HL-60 (cell line): ENCODE data around the gene SHOC1.

Experiments
- DNase-seq, 2 experiments: peaks; one replicate each; pipeline ENCODE4 v3.0.0-alpha.2; 2010 to 2020; ENCODE audit warnings: low read depth in 1 of 2, low spot score in 1 of 2
- H3K27ac ChIP-seq: fragments of 250-450 bp; sonication (Bioruptor Pico); replicated peaks from 2 replicates; pipeline ENCODE4 v1.5.1; 2020; ENCODE audit warnings: mild to moderate bottlenecking, moderate library complexity
- H3K27me3 ChIP-seq: fragments of 250-450 bp; sonication (Bioruptor Pico); 2 replicates; pipeline ENCODE4 v1.5.1; 2021; ENCODE audit warnings: mild to moderate bottlenecking, moderate library complexity; ENCODE audit not compliant: insufficient read depth, poor library complexity, severe bottlenecking
- H3K4me3 ChIP-seq: replicated peaks from 2 replicates; pipeline ENCODE4 v1.5.1; 2011; ENCODE audit warnings: mild to moderate bottlenecking, control low read depth, low read length; ENCODE audit not compliant: insufficient read depth
- GABPA ChIP-seq: IDR thresholded peaks from 2 replicates; pipeline ENCODE4 v1.6.1; 2012; ENCODE audit warnings: low read depth
- POLR2AphosphoS5 ChIP-seq: IDR thresholded peaks from 2 replicates; pipeline ENCODE4 v1.6.1; 2012; ENCODE audit warnings: low read depth
- SPI1 ChIP-seq: IDR thresholded peaks from 2 replicates; pipeline ENCODE4 v1.6.1; 2012; ENCODE audit warnings: low read depth, mild to moderate bottlenecking, borderline replicate concordance
- TF ChIP-seq, protein P1 (sequence below): IDR thresholded peaks from 2 replicates; pipeline ENCODE4 v1.6.1; 2012; ENCODE audit warnings: low read depth; ENCODE audit not compliant: insufficient replicate concordance
- TF ChIP-seq, protein P2 (sequence below): IDR thresholded peaks from one replicate; pipeline ENCODE4 v1.5.1; 2011; ENCODE audit warnings: low read length, control low read depth, inconsistent platforms; ENCODE audit not compliant: insufficient read depth

SHOC1 gene

DNA sequence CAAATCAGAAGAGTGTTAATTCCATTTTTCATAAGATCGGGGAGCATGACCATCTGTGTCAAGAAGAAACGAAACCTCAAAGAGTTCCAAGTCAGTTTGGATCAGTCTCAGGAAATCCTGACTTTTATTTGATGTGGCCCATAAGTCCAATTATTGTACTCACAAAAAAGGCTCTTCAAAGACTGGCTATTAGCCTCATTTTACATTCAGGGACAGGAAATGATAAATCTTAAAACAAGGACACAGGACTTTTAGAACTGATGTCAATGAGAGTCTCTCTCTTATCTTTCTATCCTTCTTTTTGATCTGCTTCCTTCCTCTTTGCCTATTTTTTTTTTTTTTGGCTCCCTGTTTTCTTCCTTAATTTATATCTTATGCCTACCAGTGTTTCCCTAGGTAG lies 43.7 kb upstream of the SHOC1 start:
- Histone ChIP-seq H3K4me3 (no peak overlapping the region), H3K27me3 (no peaks in the 10 kb centered on the region), H3K27ac (no peak overlapping the region)
- no peak for DNase-seq
- TF ChIP-seq POLR2AphosphoS5, result no peak
- TF ChIP-seq, protein P1, sequence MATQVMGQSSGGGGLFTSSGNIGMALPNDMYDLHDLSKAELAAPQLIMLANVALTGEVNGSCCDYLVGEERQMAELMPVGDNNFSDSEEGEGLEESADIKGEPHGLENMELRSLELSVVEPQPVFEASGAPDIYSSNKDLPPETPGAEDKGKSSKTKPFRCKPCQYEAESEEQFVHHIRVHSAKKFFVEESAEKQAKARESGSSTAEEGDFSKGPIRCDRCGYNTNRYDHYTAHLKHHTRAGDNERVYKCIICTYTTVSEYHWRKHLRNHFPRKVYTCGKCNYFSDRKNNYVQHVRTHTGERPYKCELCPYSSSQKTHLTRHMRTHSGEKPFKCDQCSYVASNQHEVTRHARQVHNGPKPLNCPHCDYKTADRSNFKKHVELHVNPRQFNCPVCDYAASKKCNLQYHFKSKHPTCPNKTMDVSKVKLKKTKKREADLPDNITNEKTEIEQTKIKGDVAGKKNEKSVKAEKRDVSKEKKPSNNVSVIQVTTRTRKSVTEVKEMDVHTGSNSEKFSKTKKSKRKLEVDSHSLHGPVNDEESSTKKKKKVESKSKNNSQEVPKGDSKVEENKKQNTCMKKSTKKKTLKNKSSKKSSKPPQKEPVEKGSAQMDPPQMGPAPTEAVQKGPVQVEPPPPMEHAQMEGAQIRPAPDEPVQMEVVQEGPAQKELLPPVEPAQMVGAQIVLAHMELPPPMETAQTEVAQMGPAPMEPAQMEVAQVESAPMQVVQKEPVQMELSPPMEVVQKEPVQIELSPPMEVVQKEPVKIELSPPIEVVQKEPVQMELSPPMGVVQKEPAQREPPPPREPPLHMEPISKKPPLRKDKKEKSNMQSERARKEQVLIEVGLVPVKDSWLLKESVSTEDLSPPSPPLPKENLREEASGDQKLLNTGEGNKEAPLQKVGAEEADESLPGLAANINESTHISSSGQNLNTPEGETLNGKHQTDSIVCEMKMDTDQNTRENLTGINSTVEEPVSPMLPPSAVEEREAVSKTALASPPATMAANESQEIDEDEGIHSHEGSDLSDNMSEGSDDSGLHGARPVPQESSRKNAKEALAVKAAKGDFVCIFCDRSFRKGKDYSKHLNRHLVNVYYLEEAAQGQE, result no peak
- TF ChIP-seq, protein P2, sequence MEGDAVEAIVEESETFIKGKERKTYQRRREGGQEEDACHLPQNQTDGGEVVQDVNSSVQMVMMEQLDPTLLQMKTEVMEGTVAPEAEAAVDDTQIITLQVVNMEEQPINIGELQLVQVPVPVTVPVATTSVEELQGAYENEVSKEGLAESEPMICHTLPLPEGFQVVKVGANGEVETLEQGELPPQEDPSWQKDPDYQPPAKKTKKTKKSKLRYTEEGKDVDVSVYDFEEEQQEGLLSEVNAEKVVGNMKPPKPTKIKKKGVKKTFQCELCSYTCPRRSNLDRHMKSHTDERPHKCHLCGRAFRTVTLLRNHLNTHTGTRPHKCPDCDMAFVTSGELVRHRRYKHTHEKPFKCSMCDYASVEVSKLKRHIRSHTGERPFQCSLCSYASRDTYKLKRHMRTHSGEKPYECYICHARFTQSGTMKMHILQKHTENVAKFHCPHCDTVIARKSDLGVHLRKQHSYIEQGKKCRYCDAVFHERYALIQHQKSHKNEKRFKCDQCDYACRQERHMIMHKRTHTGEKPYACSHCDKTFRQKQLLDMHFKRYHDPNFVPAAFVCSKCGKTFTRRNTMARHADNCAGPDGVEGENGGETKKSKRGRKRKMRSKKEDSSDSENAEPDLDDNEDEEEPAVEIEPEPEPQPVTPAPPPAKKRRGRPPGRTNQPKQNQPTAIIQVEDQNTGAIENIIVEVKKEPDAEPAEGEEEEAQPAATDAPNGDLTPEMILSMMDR, result no peak
- TF ChIP-seq GABPA, result no peak
- TF ChIP-seq SPI1, result no peak

DNA sequence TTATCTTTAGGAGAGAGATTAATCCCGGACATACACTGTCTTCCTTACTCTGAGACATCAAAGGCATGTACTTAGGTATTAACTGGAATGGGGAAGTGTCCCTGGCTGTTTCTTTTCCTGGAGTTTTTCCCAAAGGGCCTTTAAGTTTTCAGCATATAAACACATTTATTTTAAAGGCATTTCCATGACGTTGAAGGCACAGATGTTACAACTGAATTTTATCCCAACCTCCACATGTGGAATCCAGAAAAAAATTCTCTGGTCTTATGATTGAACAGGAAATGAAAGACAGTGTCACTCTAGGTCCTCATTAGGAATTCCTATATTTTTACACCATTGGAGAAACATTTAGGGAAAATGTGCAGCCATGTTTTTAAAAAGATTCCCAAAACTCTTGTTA lies 41.6 kb upstream of the SHOC1 start:
- TF ChIP-seq, protein P1, result no peak
- TF ChIP-seq, protein P2, result no peak
- TF ChIP-seq POLR2AphosphoS5 (no peak), GABPA (no peak), SPI1 (no peak)
- no peak overlapping the region for H3K4me3 ChIP-seq
- DNase-seq, result no peak
- H3K27me3 ChIP-seq, result no peaks in the 10 kb centered on the region
- H3K27ac ChIP-seq, result no peak overlapping the region

DNA sequence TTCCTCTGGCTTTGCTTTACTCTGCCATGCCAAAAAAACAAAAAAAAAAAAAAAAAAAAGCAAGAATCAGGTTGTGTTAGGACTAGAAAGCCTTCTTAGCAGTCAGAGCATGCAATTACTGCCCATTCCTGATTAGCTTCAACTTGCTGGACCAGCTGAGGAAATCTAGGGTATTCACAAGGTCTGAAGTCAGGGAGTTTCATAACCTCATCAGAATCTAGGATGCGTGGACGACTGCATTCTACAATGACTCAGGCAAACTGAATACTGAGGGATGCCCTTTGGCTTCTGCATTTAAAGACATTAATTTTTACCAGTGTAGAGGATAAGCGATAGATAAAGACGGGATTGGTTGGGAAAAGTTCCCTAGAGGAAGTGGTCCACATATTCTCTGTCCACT lies 39.2 kb upstream of the SHOC1 start:
- no peaks in the 10 kb centered on the region for H3K27me3 ChIP-seq
- TF ChIP-seq POLR2AphosphoS5 (no peak), GABPA (no peak), SPI1 (no peak)
- TF ChIP-seq, protein P1, result no peak
- TF ChIP-seq, protein P2, result no peak
- no peak for DNase-seq
- no peak overlapping the region for H3K4me3 ChIP-seq
- no peak overlapping the region for H3K27ac ChIP-seq
